ENCODE data around the gene MAP6.

MAP6 gene

DNA sequence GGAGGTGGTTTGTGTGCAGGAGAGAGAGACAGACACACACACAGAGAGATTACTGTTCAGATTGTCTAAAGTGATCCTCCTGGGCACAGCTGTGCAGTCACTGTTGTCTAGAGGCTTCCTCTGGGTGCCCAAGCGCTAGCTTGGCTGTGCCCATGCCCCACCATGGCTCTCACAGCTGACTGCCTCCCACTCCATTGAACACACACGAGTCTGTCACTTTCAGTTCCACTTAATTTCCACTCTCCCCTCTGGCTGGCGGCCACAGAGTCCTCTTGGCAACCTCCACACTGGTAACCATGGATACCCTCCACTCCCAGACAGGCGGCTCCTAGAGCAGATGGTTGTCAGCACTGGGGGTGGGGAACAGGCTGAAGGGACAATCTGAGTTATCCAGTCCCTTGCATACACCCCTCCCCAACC lies 29.1 kb downstream of the MAP6 start:
- Histone ChIP-seq H3K4me2 (ENCODE audit: low read depth, low read length, poor library complexity, severe bottlenecking) (no peak overlapping the region), H3K27ac (ENCODE audit: low read depth, low read length) (no peak overlapping the region), H3K79me2 (ENCODE audit: insufficient read depth, low read length) (no peaks in the 10 kb centered on the region), H3K36me3 (ENCODE audit: low read length) (no peaks in the 10 kb centered on the region), H3K4me3 (ENCODE audit: insufficient read depth, low read length, poor library complexity, severe bottlenecking) (no peak overlapping the region), H3K27me3 (ENCODE audit: low read length) (no peaks in the 10 kb centered on the region), H4K20me1 (ENCODE audit: low read depth, low read length) (no peaks in the 10 kb centered on the region), H3K9ac (ENCODE audit: low read length) (no peak overlapping the region), H3K9me3 (ENCODE audit: insufficient read depth, low read length) (no peaks in the 10 kb centered on the region), H2AFZ (ENCODE audit: low read depth, low read length, severe bottlenecking) (no peak overlapping the region), H3F3A (ENCODE audit: insufficient read depth) (no peaks in the 10 kb centered on the region), H3K9me2 (replicated peaks; ENCODE audit: insufficient read depth, low read length) (no peaks in the 10 kb centered on the region)
- TF ChIP-seq EZH2phosphoT487 (conservative IDR thresholded peaks at IDR 0.05; ENCODE audit: low read length), result no peak
- TF ChIP-seq, protein P1, sequence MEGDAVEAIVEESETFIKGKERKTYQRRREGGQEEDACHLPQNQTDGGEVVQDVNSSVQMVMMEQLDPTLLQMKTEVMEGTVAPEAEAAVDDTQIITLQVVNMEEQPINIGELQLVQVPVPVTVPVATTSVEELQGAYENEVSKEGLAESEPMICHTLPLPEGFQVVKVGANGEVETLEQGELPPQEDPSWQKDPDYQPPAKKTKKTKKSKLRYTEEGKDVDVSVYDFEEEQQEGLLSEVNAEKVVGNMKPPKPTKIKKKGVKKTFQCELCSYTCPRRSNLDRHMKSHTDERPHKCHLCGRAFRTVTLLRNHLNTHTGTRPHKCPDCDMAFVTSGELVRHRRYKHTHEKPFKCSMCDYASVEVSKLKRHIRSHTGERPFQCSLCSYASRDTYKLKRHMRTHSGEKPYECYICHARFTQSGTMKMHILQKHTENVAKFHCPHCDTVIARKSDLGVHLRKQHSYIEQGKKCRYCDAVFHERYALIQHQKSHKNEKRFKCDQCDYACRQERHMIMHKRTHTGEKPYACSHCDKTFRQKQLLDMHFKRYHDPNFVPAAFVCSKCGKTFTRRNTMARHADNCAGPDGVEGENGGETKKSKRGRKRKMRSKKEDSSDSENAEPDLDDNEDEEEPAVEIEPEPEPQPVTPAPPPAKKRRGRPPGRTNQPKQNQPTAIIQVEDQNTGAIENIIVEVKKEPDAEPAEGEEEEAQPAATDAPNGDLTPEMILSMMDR (IDR thresholded peaks at IDR 0.05; ENCODE audit: insufficient read depth, low read length, poor library complexity, severe bottlenecking), result no peak

- Histone ChIP-seq H3K9me3 (ENCODE audit: insufficient read depth, low read length) (no peaks in the 10 kb centered on the region), H3K9ac (ENCODE audit: low read length) (no peak overlapping the region), H4K20me1 (ENCODE audit: low read depth, low read length) (no peaks in the 10 kb centered on the region), H3K4me3 (ENCODE audit: insufficient read depth, low read length, poor library complexity, severe bottlenecking) (no peak overlapping the region), H3K79me2 (ENCODE audit: insufficient read depth, low read length) (no peaks in the 10 kb centered on the region), H3K4me2 (ENCODE audit: low read depth, low read length, poor library complexity, severe bottlenecking) (no peak overlapping the region), H3K36me3 (ENCODE audit: low read length) (no peaks in the 10 kb centered on the region), H3K27ac (ENCODE audit: low read depth, low read length) (no peak overlapping the region), H3K27me3 (ENCODE audit: low read length) (no peaks in the 10 kb centered on the region), H2AFZ (ENCODE audit: low read depth, low read length, severe bottlenecking) (no peak overlapping the region), H3F3A (ENCODE audit: insufficient read depth) (no peaks in the 10 kb centered on the region), H3K9me2 (replicated peaks; ENCODE audit: insufficient read depth, low read length) (no peaks in the 10 kb centered on the region)
- TF ChIP-seq, protein P1 (IDR thresholded peaks at IDR 0.05; ENCODE audit: insufficient read depth, low read length, poor library complexity, severe bottlenecking), result no peak
- no peak for TF ChIP-seq EZH2phosphoT487 (conservative IDR thresholded peaks at IDR 0.05; ENCODE audit: low read length)
Observed at GRCh38 chr11:75637998-75638397, 30.8 kb downstream of the MAP6 start.

- no peak overlapping the region for H2AFZ ChIP-seq (ENCODE audit: low read depth, low read length, severe bottlenecking)
Observed at GRCh38 chr11:75635066-75635862, 33.6 kb downstream of the MAP6 start.

More at GRCh38 chr11:75635066-75635862, 33.6 kb downstream of the MAP6 start:
- Histone ChIP-seq H3F3A (ENCODE audit: insufficient read depth) (no peaks in the 10 kb centered on the region), H3K9me3 (ENCODE audit: insufficient read depth, low read length) (no peaks in the 10 kb centered on the region), H3K79me2 (ENCODE audit: insufficient read depth, low read length) (no peaks in the 10 kb centered on the region), H4K20me1 (ENCODE audit: low read depth, low read length) (no peaks in the 10 kb centered on the region), H3K4me3 (ENCODE audit: insufficient read depth, low read length, poor library complexity, severe bottlenecking) (no peak overlapping the region), H3K27ac (ENCODE audit: low read depth, low read length) (no peak overlapping the region), H3K27me3 (ENCODE audit: low read length) (no peaks in the 10 kb centered on the region), H3K9ac (ENCODE audit: low read length) (no peak overlapping the region), H3K9me2 (replicated peaks; ENCODE audit: insufficient read depth, low read length) (no peaks in the 10 kb centered on the region), H3K36me3 (ENCODE audit: low read length) (no peaks in the 10 kb centered on the region), H3K4me2 (ENCODE audit: low read depth, low read length, poor library complexity, severe bottlenecking) (no peak overlapping the region)
- TF ChIP-seq, protein P1 (IDR thresholded peaks at IDR 0.05; ENCODE audit: insufficient read depth, low read length, poor library complexity, severe bottlenecking), result no peak
- no peak for TF ChIP-seq EZH2phosphoT487 (conservative IDR thresholded peaks at IDR 0.05; ENCODE audit: low read length)

Measured in SU-DHL-6 (cell line).